Adrenal gland (tissue), 12 donors: ENCODE measurements around the gene OPCML. TPM values are rescaled to one million over a fixed set of nuclear protein-coding genes. Genes with fewer than 3 reads are reported as not detected.
A peak's percentile ranks its signal among the peaks of the same experiment; 100 is the strongest.

ENCODE experiments used
- DNase-seq, 7 donors: peaks; one replicate each; pipeline ENCODE4 v3.0.0-alpha.2; 2019 to 2020
- H3K27ac ChIP-seq, 5 donors: fragments of 200-600 bp; sonication (generic) in 4 of 5; 1 replicate in 3 of 5; 2 replicates in 2 of 5; pipeline versions ENCODE4 v1.5.1 to v1.8.0; 2016 to 2020; ENCODE audit warnings: mild to moderate bottlenecking in 1 of 5
- H3K27me3 ChIP-seq: fragments of 200-600 bp; 2 replicates; pipeline ENCODE4 v1.8.0; 2021
- H3K36me3 ChIP-seq, 2 donors: fragments of 200-600 bp; replicated peaks in 1 of 2; 1 replicate in 1 of 2; 2 replicates in 1 of 2; pipeline versions ENCODE4 v1.5.1 to v1.8.0; 2018 to 2022
- H3K4me1 ChIP-seq, 2 donors: fragments of 200-600 bp; replicated peaks in 1 of 2; 1 replicate in 1 of 2; 2 replicates in 1 of 2; pipeline versions ENCODE4 v1.5.1 to v1.8.0; 2018 to 2021
- H3K4me3 ChIP-seq, 4 donors: fragments of 200-600 bp; sonication (generic) in 3 of 4; one replicate each; pipeline ENCODE4 v1.5.1; 2016 to 2018
- H3K9me3 ChIP-seq, 3 donors: fragments of 200-600 bp; sonication (generic) in 1 of 3; replicated peaks in 1 of 3; 1 replicate in 2 of 3; 2 replicates in 1 of 3; pipeline versions ENCODE4 v1.5.1 to v1.8.0; 2016 to 2021
- CTCF ChIP-seq, 6 experiments: fragments of 450-650 bp in 4 of 6; fragments of 200-600 bp in 2 of 6; sonication (generic) in 1 of 6; IDR thresholded peaks; 1 replicate in 5 of 6; 2 replicates in 1 of 6; pipeline versions ENCODE4 v1.5.1 to v1.8.0; 2016 to 2021; ENCODE audit warnings: antibody characterized with exemption in 6 of 6, mild to moderate bottlenecking in 2 of 6, moderate library complexity in 1 of 6
- POLR2A ChIP-seq, 2 donors: fragments of 450-650 bp; IDR thresholded peaks; one replicate each; pipeline ENCODE4 v1.6.1; 2017; ENCODE audit warnings: antibody characterized with exemption in 2 of 2, mild to moderate bottlenecking in 2 of 2, moderate library complexity in 1 of 2
- WGBS, 4 donors: extraction: QIAGEN DNeasy Blood & Tissue Kit in 2 of 4; methylation state at CpG; one replicate each; pipeline versions ENCODE4 v1.1.5 to v1.1.7; 2013 to 2017; 5-methylcytosine and 5-hydroxymethylcytosine counted together
- intact Hi-C, 2 donors: fragments of 100-400 bp; cut with DNase I; formaldehyde crosslinking; loops; one replicate each; pipeline versions ENCODE4 v1.14.1 to v1.15.0; 2022 to 2023
- polyA plus RNA-seq, 3 donors: library from polyadenylated mRNA; stranded (reverse); fragments of 200-250 nt in 2 of 3; fragments of 350-450 nt in 1 of 3; fragmentation: Illumina TruSeq in 1 of 3; extraction: RNeasy Lipid Tissue Mini Kit (QIAGEN cat#74804) in 1 of 3; gene quantifications; one replicate each; pipeline ENCODE4 v1.2.3, GENCODE V29; 2013 to 2014
- total RNA-seq, 9 donors: library from RNA; depleted of rRNA in 4 of 9; stranded (reverse); fragments of >200 nt in 4 of 9; fragments of 120-200 nt in 1 of 9; fragmentation: NEBNext Ultra II Directional in 1 of 9; extraction: Animal tissue kit (Norgen Biotek cat#: 25700) in 1 of 9; gene quantifications; one replicate each; pipeline versions ENCODE4 v1.1.0 to v1.2.4, GENCODE V29; 2013 to 2023
- donor health status: healthy with polysubstance abuse.
- donor health status: Bipolar disorder and iron deficiency.
- donor health status: DM: yes; HTN: yes; CAD: no.
- donor health status: DM: no; HTN: no; CAD: no.
- donor health status: DM: no; HTN: no; CAD: no.
- donor health status: DM: yes; HTN: yes; CAD: no.

The OPCML gene
- total and polyA plus RNA-seq, 12 donors = 0.10 to 5.5 (median 0.72) TPM; not detected in 5

GRCh38 chr11:132424433-132424832, 1107.9 kb downstream of the OPCML start:
- H3K36me3 ChIP-seq = no peaks in the 10 kb centered on the region
- H3K9me3 ChIP-seq = no peaks in the 10 kb centered on the region
- H3K27ac ChIP-seq = no peak overlapping the region
- H3K4me1 ChIP-seq = no peaks in the 10 kb centered on the region
- no peak for TF ChIP-seq CTCF (IDR thresholded peaks at IDR 0.05)
- no peak for TF ChIP-seq POLR2A (IDR thresholded peaks at IDR 0.05)
- DNase-seq = peak in 1 of 7 donors; percentile 15
- WGBS, 4 donors = 47 to 66% (median 59%) methylated on average over 8 of the region's 8 CpGs
- H3K4me3 ChIP-seq = no peak overlapping the region
- intact Hi-C loops = no loop called here
- H3K27me3 ChIP-seq = no peaks in the 10 kb centered on the region

GRCh38 chr11:132423266-132423665, 1109.0 kb downstream of the OPCML start:
- Histone ChIP-seq H3K27me3 (no peaks in the 10 kb centered on the region), H3K27ac (no peak overlapping the region), H3K9me3 (no peaks in the 10 kb centered on the region), H3K4me3 (no peak overlapping the region), H3K4me1 (no peaks in the 10 kb centered on the region), H3K36me3 (no peaks in the 10 kb centered on the region)
- intact Hi-C loops = no loop called here
- WGBS, 4 donors = 94 to 100% (median 97%) methylated on average over 4 of the region's 4 CpGs
- no peak for DNase-seq
- TF ChIP-seq POLR2A (IDR thresholded peaks at IDR 0.05) = no peak
- no peak for TF ChIP-seq CTCF (IDR thresholded peaks at IDR 0.05)

GRCh38 chr11:132422722-132423121, 1109.6 kb downstream of the OPCML start:
- no peaks in the 10 kb centered on the region for H3K9me3 ChIP-seq
- DNase-seq = no peak
- no peak overlapping the region for H3K4me3 ChIP-seq
- 89 to 94% (median 93%) methylated on average over 5 of the region's 5 CpGs for WGBS, 4 donors
- H3K27me3 ChIP-seq = no peaks in the 10 kb centered on the region
- TF ChIP-seq POLR2A (IDR thresholded peaks at IDR 0.05) = no peak
- no peak for TF ChIP-seq CTCF (IDR thresholded peaks at IDR 0.05)
- no peaks in the 10 kb centered on the region for H3K4me1 ChIP-seq
- intact Hi-C loops = no loop called here
- H3K36me3 ChIP-seq = no peaks in the 10 kb centered on the region
- no peak overlapping the region for H3K27ac ChIP-seq

GRCh38 chr11:132421555-132421954, 1110.7 kb downstream of the OPCML start:
- intact Hi-C loops = no loop called here
- Histone ChIP-seq H3K27ac (no peak overlapping the region), H3K36me3 (no peaks in the 10 kb centered on the region), H3K9me3 (no peaks in the 10 kb centered on the region), H3K4me3 (no peak overlapping the region), H3K4me1 (no peaks in the 10 kb centered on the region), H3K27me3 (no peaks in the 10 kb centered on the region)
- TF ChIP-seq POLR2A (IDR thresholded peaks at IDR 0.05) = no peak
- WGBS, 4 donors = 73 to 95% (median 93%) methylated on average over 2 of the region's 2 CpGs
- DNase-seq = no peak

GRCh38 chr11:132414451-132414850, 1117.8 kb downstream of the OPCML start:
- no peaks in the 10 kb centered on the region for H3K4me1 ChIP-seq
- no peaks in the 10 kb centered on the region for H3K27me3 ChIP-seq
- intact Hi-C loops = no loop called here
- H3K36me3 ChIP-seq = no peaks in the 10 kb centered on the region
- WGBS, 4 donors = 68 to 78% (median 72%) methylated on average over 6 of the region's 6 CpGs
- no peaks in the 10 kb centered on the region for H3K9me3 ChIP-seq
- H3K27ac ChIP-seq = no peak overlapping the region
- no peak for TF ChIP-seq POLR2A (IDR thresholded peaks at IDR 0.05)
- TF ChIP-seq CTCF (IDR thresholded peaks at IDR 0.05) = no peak
- H3K4me3 ChIP-seq = no peak overlapping the region
- no peak for DNase-seq
